GM18519 (cell line): ENCODE data around the gene XIRP2.

Source experiments
- ATAC-seq: cut with Tn5 transposase; IDR thresholded peaks from one replicate; pipeline ENCODE4 v1.9.1; 2021; ENCODE audit warnings: mild to moderate bottlenecking, moderate library complexity; ENCODE audit not compliant: unreplicated experiment, low FRiP score

XIRP2 gene

GRCh38 chr2:166888180-166888579 lies at the start of gene XIRP2:
Gene XIRP2 (plus strand): TSS chr2:166888480. CDS start chr2:166903483, 15,003 bp downstream.
- ATAC-seq, result no peak

- ATAC-seq, result no peak
These were observed 47.1 kb upstream of the XIRP2 start for GRCh38 chr2:166841152-166841551.

- ATAC-seq, result no peak
These were observed 46.6 kb upstream of the XIRP2 start for GRCh38 chr2:166841679-166842078.

GRCh38 chr2:166844111-166844510 lies 44.2 kb upstream of the XIRP2 start:
- ATAC-seq, result no peak

GRCh38 chr2:166862468-166863132 lies 25.7 kb upstream of the XIRP2 start:
- no peak for ATAC-seq

- ATAC-seq, result no peak
These were observed 20.3 kb upstream of the XIRP2 start for GRCh38 chr2:166867874-166868514.

GRCh38 chr2:166870346-166870745 lies 17.9 kb upstream of the XIRP2 start:
- ATAC-seq, result no peak

- ATAC-seq, result no peak
These were observed 7.1 kb upstream of the XIRP2 start for GRCh38 chr2:166881177-166881576.

- no peak for ATAC-seq
These were observed 5.4 kb upstream of the XIRP2 start for GRCh38 chr2:166882851-166883250.

GRCh38 chr2:166891727-166892126 lies 3.4 kb downstream of the XIRP2 start:
- ATAC-seq, result no peak

- ATAC-seq, result no peak
These were observed 4.1 kb downstream of the XIRP2 start for GRCh38 chr2:166892397-166892796.

GRCh38 chr2:166895243-166895642 lies 7.0 kb downstream of the XIRP2 start:
- ATAC-seq, result no peak

GRCh38 chr2:166897666-166898065 lies 9.4 kb downstream of the XIRP2 start:
- ATAC-seq, result no peak

- no peak for ATAC-seq
These were observed 11.4 kb downstream of the XIRP2 start for GRCh38 chr2:166899676-166900075.

GRCh38 chr2:166900700-166901099 lies 12.4 kb downstream of the XIRP2 start:
- ATAC-seq, result no peak

GRCh38 chr2:166901336-166901735 lies 13.1 kb downstream of the XIRP2 start:
- ATAC-seq, result no peak

- no peak for ATAC-seq
These were observed 28.7 kb downstream of the XIRP2 start for GRCh38 chr2:166916987-166917386.

GRCh38 chr2:166917415-166917814 lies 29.1 kb downstream of the XIRP2 start:
- ATAC-seq, result no peak

- no peak for ATAC-seq
These were observed 33.1 kb downstream of the XIRP2 start for GRCh38 chr2:166921261-166921896.

- ATAC-seq, result no peak
These were observed 36.7 kb downstream of the XIRP2 start for GRCh38 chr2:166924967-166925366.

- no peak for ATAC-seq
These were observed 38.4 kb downstream of the XIRP2 start for GRCh38 chr2:166926657-166927056.

GRCh38 chr2:166932032-166932431 lies 43.8 kb downstream of the XIRP2 start:
- ATAC-seq, result no peak
